ENCODE data around the gene DFFB. TPM values are rescaled to one million over a fixed set of nuclear protein-coding genes. Genes with fewer than 3 reads are reported as not detected.

DFFB gene
- total and polyA plus RNA-seq, 9 of the 15 experiments (the other 6 are each of a cell fraction or from before 2014, with no cell fraction given) = 2.3 to 15.8 (median 11.5) TPM

DNA sequence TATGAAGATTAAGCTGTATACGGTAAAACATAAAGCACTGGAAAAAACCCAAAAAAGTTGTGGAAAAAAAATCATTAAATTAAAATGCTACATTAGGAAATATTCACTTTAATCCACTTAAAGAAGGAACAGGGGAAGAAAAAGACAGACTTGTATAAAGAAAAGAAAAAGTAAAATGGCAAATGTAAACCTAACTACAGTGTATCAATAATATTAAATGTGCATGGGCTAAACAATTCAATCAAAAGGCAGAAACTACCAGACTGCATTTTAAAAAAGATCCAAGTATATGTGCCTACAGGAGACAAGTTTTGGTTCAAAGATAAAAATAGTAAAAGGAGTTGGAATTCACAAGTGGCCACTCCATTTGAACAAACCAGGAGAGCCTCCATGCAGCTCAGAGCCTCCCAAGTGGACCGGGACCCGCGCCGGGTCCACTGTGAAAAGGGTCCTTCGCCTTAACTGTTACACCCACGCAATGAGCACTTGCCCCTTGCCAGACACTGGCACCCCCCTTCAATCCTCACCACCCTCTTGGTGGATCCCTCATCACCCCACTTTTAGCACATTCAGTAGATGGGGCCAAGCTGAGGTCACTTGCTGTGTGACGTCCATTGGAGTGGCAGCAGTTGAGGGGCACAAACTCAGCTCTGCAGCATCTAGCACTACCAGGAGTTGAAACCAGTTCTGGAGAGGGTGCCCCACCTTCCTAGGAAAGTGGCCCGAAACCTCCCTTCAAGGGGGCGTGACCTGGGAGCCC, 41.9 kb downstream of the DFFB start:
- 9% methylated on average over 10 of the region's 10 CpGs for WGBS (ENCODE audit: insufficient coverage, low coverage, missing lambda C conversion rate)
- CTCF ChIA-PET (ENCODE audit: low intra/inter-chr PET ratio) = no interaction called here
- BruUV-seq (replicated peaks) = no TSS peak
- TF ChIP-seq CTCF (IDR thresholded peaks at IDR 0.05 in 2 of 3, conservative IDR thresholded peaks at IDR 0.05 in 1 of 3; ENCODE audit: insufficient read depth in 2 of 3, low read depth in 1 of 3, low read length in 3 of 3) (peak in 2 of 3 experiments; percentile 42 to 53; a peak in 2 of 6 replicates), MECOM (CRISPR knock-in tag; IDR thresholded peaks at IDR 0.05) (no peak), SMARCA5 (IDR thresholded peaks at IDR 0.05) (peak; percentile 77; the same call in 1 of the 2 replicates), HNRNPUL1 (IDR thresholded peaks at IDR 0.05; ENCODE audit: low read length) (no peak), ZNF354B (CRISPR knock-in tag; IDR thresholded peaks at IDR 0.05) (peak; percentile 98), POLR2AphosphoS2 (IDR thresholded peaks at IDR 0.05; ENCODE audit: low read length) (no peak), BCOR (IDR thresholded peaks at IDR 0.05) (no peak), NR3C1 (CRISPR knock-in tag; IDR thresholded peaks at IDR 0.05) (no peak), ELF4 (CRISPR knock-in tag; IDR thresholded peaks at IDR 0.05) (no peak), HOXB6 (CRISPR knock-in tag; IDR thresholded peaks at IDR 0.05; ENCODE audit: borderline replicate concordance) (no peak), E2F3 (CRISPR knock-in tag; IDR thresholded peaks at IDR 0.05) (no peak), E2F6 (IDR thresholded peaks at IDR 0.05; ENCODE audit: borderline replicate concordance in 1 of 2, extremely low read depth in 1 of 2, insufficient read depth in 1 of 2, insufficient read length in 1 of 2, low read depth in 1 of 2, low read length in 1 of 2, poor library complexity in 1 of 2, severe bottlenecking in 1 of 2) (peak in 1 of 2 experiments; percentile 9), XRCC5 (IDR thresholded peaks at IDR 0.05; ENCODE audit: low read depth, low read length) (peak; percentile 24; the same call in 1 of the 2 replicates), HLTF (IDR thresholded peaks at IDR 0.05) (0 out of 2 replicates have a peak, but pooled peaks have one; percentile 30), ZNF263 (CRISPR knock-in tag; IDR thresholded peaks at IDR 0.05; ENCODE audit: borderline replicate concordance) (no peak), DLX4 (CRISPR knock-in tag; IDR thresholded peaks at IDR 0.05) (no peak)
- TF ChIP-seq, protein P1, sequence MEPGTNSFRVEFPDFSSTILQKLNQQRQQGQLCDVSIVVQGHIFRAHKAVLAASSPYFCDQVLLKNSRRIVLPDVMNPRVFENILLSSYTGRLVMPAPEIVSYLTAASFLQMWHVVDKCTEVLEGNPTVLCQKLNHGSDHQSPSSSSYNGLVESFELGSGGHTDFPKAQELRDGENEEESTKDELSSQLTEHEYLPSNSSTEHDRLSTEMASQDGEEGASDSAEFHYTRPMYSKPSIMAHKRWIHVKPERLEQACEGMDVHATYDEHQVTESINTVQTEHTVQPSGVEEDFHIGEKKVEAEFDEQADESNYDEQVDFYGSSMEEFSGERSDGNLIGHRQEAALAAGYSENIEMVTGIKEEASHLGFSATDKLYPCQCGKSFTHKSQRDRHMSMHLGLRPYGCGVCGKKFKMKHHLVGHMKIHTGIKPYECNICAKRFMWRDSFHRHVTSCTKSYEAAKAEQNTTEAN (CRISPR knock-in tag; IDR thresholded peaks at IDR 0.05) = 0 out of 2 replicates have a peak, but pooled peaks have one; percentile 44

More for the DNA sequence above, 41.9 kb downstream of the DFFB start:
- Histone ChIP-seq H4K20me1 (replicated peaks; ENCODE audit: control insufficient read depth, insufficient read depth, low read length) (peaks cover 10% of the 10 kb centered on the region; the same call in 1 of the 2 replicates), H2AFZ (ENCODE audit: low read depth, low read length) (peak overlapping the region; percentile 79), H3K27me3 (ENCODE audit: control insufficient read depth in 2 of 2, insufficient read depth in 2 of 2, low read length in 2 of 2) (no peaks in the 10 kb centered on the region), H3K4me3 (peak overlapping the region; percentile 74), H3K79me2 (ENCODE audit: control insufficient read depth, insufficient read depth, low read length) (peaks cover 56% of the 10 kb centered on the region), H3K27ac (ENCODE audit: extremely low read depth, low read depth, low read length) (peak overlapping the region; percentile 100), H3K9me3 (replicated peaks; ENCODE audit: control insufficient read depth, insufficient read depth, low read depth, low read length) (no peaks in the 10 kb centered on the region), H3K9ac (ENCODE audit: insufficient read depth in 1 of 2, low read depth in 2 of 2, low read length in 2 of 2) (peak overlapping the region; percentile 92 to 98), H3K4me1 (replicated peaks in 1 of 2; ENCODE audit: control insufficient read depth in 2 of 2, insufficient read depth in 2 of 2, low read length in 2 of 2) (peaks cover 0 to 33% of the 10 kb centered on the region in 2 experiments; a peak in 4 of 5 replicates), H3K4me2 (ENCODE audit: insufficient read depth, low read length) (peak overlapping the region; percentile 99), H3K9me1 (ENCODE audit: control insufficient read depth, insufficient read depth, low read length) (no peaks in the 10 kb centered on the region), H3K36me3 (ENCODE audit: control insufficient read depth, insufficient read depth, low read length) (peaks cover 24% of the 10 kb centered on the region; the same call in 2 of the 3 replicates)
- DNase-seq (ENCODE audit: extremely low read depth in 1 of 4, low spot score in 3 of 4) = peak in 1 of 4 experiments; percentile 77
- intact Hi-C loops (cut with micrococcal nuclease) = no loop called here
- POLR2A ChIA-PET = interaction anchor here (0.5 to 1.9 kb wide), 13 partner anchors 9 to 889 kb away, joined by 3 to 12 read pairs (median 3); no protein-coding TSS in a partner anchor
- peak; percentile 63 for FAIRE-seq
- in situ Hi-C loops (cut with MboI) = no loop called here
- ATAC-seq = no peak

All from K562 (cell line).